A549 treated with dexamethasone at 1 μM for 4 hours (cell line): ENCODE results near the gene PRSS35. TPM values are rescaled to one million over a fixed set of nuclear protein-coding genes. Genes with fewer than 3 reads are reported as not detected.

Experiments
- total RNA-seq: library from RNA; stranded (reverse); fragments of 200-300 nt; extraction: Qiagen RNA extraction; gene quantifications from 5 replicates; pipeline ENCODE4 v1.2.3, GENCODE V29; 2022

Gene PRSS35
- 0.06 to 0.16 TPM (median 0.08 TPM) in 5 replicates for total RNA-seq

GRCh38 chr6:83511901-83512681 is at the start of gene PRSS35:
TSS of gene PRSS35 (plus strand) at chr6:83512534. CDS start at chr6:83523442, 10,908 bp downstream.

Other genes with a start within 250 kb of the PRSS35 start
- 37.5 to 43.4 TPM (median 39.0 TPM) in 5 replicates for gene ME1, start 81.5 kb upstream of the PRSS35 start, total RNA-seq
- gene SNAP91, start 196.6 kb downstream of the PRSS35 start, total RNA-seq: 0.12 to 0.41 TPM (median 0.17 TPM) in 5 replicates